IPS-18a (cell line): Measurements from ENCODE around the gene IRF1.

Experiments
- H3K27ac ChIP-seq: one replicate; pipeline ENCODE4 v1.5.1; 2013; ENCODE audit warnings: low read length
- H3K27me3 ChIP-seq: one replicate; pipeline ENCODE4 v1.6.1; 2013; ENCODE audit warnings: mild to moderate bottlenecking, low read length; ENCODE audit not compliant: control insufficient read depth, insufficient read depth
- H3K36me3 ChIP-seq: one replicate; pipeline ENCODE4 v1.6.1; 2013; ENCODE audit warnings: low read depth, low read length; ENCODE audit not compliant: control insufficient read depth
- H3K4me1 ChIP-seq: one replicate; pipeline ENCODE4 v1.6.1; 2013; ENCODE audit warnings: low read depth, low read length; ENCODE audit not compliant: control insufficient read depth
- H3K4me3 ChIP-seq: one replicate; pipeline ENCODE4 v1.5.1; 2013; ENCODE audit warnings: low read length
- H3K9ac ChIP-seq: one replicate; pipeline ENCODE4 v1.6.1; 2013; ENCODE audit warnings: mild to moderate bottlenecking, low read length, moderate library complexity
- H3K9me3 ChIP-seq: one replicate; pipeline ENCODE4 v1.6.1; 2013; ENCODE audit warnings: low read depth, low read length; ENCODE audit not compliant: control insufficient read depth

Gene IRF1

DNA sequence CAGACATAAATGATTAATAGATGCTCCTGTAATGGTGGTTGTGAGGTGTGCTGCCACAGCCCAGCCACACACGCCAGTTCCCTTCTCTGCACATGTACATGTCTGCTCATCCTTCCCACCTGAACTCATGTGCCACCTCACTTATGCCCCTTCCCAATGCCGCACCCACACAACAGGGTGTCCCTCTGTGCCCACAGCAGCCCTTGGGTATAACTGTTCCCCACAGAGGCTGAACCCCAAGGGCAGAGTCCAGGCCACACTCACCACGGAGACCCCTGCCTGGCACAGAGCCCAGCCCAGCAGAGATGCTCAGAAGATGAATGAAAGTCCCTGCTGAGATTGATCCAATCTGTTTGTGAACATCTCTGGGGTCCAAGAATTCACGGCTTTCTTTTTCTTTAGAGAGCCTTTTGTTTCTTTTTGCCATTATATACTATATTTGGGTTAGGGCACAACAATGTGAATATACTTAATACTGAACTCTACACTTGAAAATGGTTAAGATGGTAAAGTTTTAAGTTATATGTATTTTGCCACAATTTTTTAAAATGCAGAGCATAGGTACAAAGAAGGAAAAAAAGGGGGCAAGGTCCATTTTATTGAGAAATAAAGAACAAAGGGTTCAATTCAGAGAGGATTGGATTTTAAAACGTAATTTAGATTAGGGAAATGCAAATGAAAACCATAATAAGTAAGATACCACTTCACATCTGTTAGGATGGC, 29.6 kb downstream of the IRF1 start:
- Histone ChIP-seq H3K4me1 (peaks cover 24% of the 10 kb centered on the region), H3K9ac (no peak overlapping the region), H3K36me3 (no peaks in the 10 kb centered on the region), H3K27ac (no peak overlapping the region), H3K9me3 (no peaks in the 10 kb centered on the region), H3K27me3 (no peaks in the 10 kb centered on the region), H3K4me3 (no peak overlapping the region)

DNA sequence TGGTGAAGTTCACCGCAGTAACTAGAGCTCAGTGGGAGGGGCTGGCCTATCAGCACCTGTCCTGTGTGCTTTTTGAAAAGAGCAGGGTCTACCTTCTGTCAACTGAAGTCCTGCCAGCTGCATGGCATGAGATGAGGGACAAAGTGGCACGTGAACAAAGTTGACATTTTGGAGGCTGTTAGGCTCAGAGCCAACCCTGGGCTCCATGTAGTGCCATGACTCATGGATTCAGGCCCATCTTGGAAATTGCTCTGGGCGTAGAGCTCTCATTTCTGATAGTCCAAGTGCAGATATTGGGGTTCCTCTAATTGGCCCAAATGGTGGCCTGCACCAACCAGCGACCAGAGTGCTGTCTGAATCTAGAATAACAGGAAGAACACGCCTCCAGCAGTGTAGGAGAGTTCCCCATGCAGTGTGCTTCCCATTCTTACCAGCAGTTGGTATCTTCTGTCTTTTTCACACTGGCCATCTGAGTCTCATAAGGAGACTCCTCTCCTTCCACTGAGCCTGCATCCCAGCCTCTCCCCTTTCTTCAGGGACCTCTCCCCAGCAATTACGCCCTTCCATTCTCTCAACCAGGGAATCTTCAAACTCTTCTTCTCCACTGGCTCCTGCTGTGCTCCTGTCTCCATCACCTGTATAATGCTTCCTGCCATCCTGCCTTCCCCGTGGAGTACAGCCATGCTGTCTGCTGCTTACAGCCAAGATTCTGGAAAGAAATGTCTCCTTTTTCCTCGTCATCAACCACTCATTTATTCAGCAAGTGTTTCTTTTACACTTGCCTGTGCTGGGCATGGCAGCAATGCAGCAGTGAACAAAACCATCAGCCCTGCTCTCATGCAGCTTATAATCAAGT, 30.4 kb downstream of the IRF1 start:
- Histone ChIP-seq H3K36me3 (no peaks in the 10 kb centered on the region), H3K4me3 (no peak overlapping the region), H3K9me3 (no peaks in the 10 kb centered on the region), H3K27me3 (no peaks in the 10 kb centered on the region), H3K27ac (no peak overlapping the region), H3K4me1 (peaks cover 26% of the 10 kb centered on the region), H3K9ac (no peak overlapping the region)

DNA sequence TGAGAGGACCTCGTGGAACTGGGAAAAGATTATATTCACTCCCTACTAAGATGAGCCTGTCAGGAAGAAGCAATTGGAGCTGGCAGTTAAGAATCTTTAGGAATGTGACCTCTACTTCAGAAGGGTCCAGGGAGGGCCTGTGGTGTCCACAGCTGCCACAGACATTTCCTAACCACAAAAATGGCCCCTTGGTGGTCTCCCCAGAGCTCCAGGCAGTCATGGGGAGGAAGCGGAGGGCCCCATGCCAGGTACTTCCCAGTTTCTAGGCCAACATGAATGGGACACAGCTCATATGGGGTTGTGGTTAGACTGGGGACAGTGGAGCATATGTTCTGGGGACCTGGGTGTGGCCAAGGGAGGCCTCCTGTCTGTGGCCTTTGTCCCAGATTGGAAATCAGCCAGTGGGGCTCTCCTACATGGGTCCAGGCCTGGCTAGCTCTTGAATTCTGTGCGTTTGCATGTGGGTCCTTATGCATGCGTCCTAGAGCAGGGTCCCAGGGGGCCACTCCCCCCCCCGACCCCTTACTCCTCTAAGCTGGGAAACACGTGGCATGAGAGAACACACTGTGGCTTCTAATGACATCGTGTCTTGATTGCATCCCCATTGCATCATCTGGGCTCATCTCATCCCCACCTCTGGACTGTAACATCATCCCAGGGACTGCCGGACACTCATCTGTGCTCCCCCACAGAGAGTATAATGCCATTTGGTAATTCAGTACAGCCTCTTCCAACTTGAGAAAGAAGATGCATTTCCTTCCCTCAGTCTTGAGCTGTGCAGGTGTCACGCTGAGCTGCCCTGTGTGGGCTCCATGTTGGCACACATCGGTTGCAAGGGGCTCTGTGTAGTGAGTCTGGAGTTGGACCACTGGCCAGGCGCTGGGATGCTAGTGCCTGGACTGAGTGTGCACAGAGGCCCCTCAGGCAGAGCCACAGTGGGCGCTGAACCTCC, 31.3 kb downstream of the IRF1 start:
- Histone ChIP-seq H3K4me3 (no peak overlapping the region), H3K27me3 (no peaks in the 10 kb centered on the region), H3K27ac (no peak overlapping the region), H3K9me3 (no peaks in the 10 kb centered on the region), H3K9ac (no peak overlapping the region), H3K36me3 (no peaks in the 10 kb centered on the region), H3K4me1 (peaks cover 17% of the 10 kb centered on the region)

DNA sequence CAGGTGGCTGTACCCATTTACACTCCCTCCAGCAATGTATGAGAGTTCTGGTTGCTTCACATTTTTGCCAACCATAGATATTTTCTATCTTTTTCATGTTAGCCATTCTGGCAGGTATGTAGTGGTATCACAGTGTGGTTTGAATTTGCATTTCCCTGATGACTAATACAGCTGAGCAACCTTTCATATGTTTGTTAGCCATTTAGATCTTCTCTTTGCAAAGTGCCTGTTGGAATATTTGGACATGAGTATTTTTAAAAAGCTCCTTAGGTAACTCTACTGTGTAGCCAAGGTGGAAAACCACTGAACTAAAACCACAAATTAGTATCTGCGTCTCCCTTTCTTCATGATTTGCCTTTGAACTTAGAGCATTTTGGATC, 31.9 kb downstream of the IRF1 start:
- no peaks in the 10 kb centered on the region for H3K27me3 ChIP-seq
- H3K36me3 ChIP-seq = no peaks in the 10 kb centered on the region

DNA sequence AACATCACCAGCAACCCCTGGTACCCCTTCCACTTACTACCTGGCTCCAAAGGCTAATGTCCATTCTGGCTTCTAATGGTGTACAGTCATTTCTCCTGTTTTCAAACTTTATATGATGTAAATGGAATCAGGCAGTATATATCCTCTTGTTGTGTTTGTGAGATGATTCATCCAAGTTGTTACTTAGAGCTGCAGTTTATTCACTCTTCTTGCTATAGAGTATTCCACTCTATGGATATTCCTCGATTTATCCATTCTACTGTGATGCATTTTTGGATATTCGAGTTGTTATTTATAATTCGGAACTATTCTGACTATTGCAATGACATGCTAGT, 32.4 kb downstream of the IRF1 start:
- Histone ChIP-seq H3K36me3 (no peaks in the 10 kb centered on the region), H3K27me3 (no peaks in the 10 kb centered on the region), H3K9me3 (no peaks in the 10 kb centered on the region), H3K9ac (no peak overlapping the region), H3K4me3 (no peak overlapping the region), H3K4me1 (peaks cover 13% of the 10 kb centered on the region), H3K27ac (no peak overlapping the region)

More for the DNA sequence above, 31.9 kb downstream of the IRF1 start:
- no peaks in the 10 kb centered on the region for H3K9me3 ChIP-seq
- H3K27ac ChIP-seq = no peak overlapping the region
- no peak overlapping the region for H3K9ac ChIP-seq
- no peak overlapping the region for H3K4me3 ChIP-seq
- peaks cover 13% of the 10 kb centered on the region for H3K4me1 ChIP-seq

DNA sequence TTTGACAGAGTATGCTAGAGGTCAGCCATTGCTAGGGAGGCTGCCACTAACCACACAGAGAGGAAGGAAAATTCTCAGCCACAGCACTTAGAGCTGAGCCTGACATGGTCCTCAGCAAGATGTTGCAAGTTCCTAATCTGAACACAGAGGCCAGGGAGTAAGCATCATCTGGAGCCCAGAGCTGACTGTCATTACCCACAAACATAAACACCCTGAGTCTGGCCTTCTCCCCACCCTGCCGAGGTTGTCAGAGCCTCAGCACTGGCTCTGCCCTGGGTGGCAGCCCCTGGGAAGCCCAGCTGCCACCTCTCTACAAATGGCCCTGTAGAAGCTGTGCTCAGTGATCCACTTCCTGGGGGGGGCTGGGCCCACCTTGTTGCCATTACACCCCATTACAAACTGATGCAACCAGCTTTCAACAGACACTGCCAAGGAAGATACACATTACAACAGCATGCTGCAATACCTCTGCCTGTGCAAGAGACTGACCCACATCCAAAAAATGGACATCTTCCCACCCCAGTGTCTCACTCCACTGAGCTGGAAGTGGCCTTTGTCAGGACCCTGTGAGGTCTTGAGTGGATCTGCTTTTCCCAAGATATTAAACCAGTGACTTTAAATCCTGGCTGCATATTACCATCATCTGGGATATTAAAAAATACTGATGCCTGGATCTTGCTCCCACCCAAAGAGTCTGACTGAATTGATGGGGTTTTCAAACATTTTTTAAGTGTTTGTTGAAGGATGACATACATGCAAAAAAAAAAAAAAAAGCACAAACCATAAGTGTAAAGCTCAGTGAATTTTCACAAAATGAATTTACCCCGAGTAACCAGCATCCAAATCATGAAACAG, 33.0 kb downstream of the IRF1 start:
- H3K27ac ChIP-seq = no peak overlapping the region
- H3K36me3 ChIP-seq = no peaks in the 10 kb centered on the region
- H3K4me1 ChIP-seq = peaks cover 13% of the 10 kb centered on the region
- H3K27me3 ChIP-seq = no peaks in the 10 kb centered on the region
- no peak overlapping the region for H3K4me3 ChIP-seq
- no peak overlapping the region for H3K9ac ChIP-seq
- H3K9me3 ChIP-seq = no peaks in the 10 kb centered on the region

DNA sequence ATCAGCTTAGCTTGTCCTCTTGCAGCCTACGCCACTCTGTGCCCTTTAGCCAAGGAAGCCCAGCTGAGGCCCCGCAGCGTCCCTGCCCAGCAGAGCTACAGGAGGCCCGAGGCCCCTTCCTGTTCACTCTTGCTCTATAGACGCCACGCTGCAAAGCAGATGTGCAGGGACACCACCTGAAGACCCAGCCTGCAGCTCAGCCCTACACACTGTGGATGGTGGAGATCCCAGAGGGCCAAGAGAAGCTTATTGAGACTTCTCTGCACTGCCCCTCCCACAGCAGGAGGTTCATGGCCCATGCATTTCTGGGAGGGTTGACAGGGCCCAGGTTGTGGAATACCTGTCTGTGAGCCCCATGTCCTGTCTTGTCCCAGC, 33.6 kb downstream of the IRF1 start:
- Histone ChIP-seq H3K9ac (no peak overlapping the region), H3K36me3 (no peaks in the 10 kb centered on the region), H3K27ac (no peak overlapping the region)

DNA sequence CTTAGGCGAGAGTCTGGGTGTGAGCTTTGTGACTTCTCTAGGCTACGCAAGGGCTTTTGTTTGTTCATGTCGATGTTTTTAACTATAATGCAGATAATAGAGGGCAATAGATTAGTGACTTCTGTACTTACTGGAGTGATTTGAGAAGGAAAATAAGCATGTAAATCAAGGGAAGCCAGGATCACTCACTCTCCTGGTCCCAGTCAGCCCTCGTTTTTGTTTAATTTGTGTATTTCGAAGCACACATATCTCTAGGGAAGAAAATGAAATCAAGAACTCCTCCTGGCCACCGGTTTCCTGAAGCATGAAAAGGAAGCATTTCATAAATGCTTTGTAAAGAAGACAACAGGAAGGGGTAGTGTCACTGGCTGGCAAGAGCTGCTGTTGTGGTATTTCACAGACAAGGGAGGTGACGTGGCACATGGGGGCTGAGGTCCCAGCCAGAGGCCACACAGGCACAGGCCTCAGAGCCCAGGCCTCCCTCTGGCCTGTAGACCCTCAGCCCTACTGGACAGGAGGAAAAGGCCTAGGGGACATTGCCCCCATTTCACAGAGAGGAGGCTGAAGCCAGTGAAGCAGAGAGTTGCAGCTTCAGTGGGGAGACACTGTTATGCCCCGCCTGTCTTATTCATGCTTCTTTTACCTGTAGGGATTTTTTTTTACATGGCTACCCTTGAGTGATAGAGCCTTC, 34.1 kb downstream of the IRF1 start:
- H3K9me3 ChIP-seq = no peaks in the 10 kb centered on the region
- no peak overlapping the region for H3K9ac ChIP-seq
- no peak overlapping the region for H3K4me3 ChIP-seq
- H3K4me1 ChIP-seq = peaks cover 15% of the 10 kb centered on the region
- no peaks in the 10 kb centered on the region for H3K27me3 ChIP-seq
- no peak overlapping the region for H3K27ac ChIP-seq
- H3K36me3 ChIP-seq = no peaks in the 10 kb centered on the region

More for the DNA sequence above, 33.6 kb downstream of the IRF1 start:
- Histone ChIP-seq H3K27me3 (no peaks in the 10 kb centered on the region), H3K9me3 (no peaks in the 10 kb centered on the region), H3K4me1 (peaks cover 13% of the 10 kb centered on the region), H3K4me3 (no peak overlapping the region)

DNA sequence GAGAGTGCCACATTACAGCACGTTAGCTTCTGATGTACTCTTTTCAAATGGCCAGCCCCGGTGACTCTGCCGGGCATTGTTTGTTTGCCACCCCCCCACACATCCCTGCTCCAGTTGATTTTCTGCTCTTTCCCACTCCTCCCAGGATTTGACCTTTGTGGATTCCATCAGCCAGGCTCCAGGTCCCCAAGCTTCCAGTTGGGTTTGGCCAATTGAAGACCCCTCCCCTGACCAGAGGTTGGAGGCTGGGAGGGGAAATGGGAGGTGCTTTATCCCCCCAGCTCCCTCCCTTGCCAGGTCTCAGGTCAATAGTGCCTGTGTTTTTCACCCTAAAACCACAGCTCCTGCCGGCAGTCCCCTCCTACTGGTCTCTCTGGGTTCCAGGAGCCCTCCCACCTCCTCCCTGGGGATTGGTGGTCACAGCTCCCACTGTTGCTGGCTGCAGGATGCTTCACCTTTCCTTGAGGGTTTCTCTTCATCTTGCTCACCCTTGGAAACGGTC, 34.9 kb downstream of the IRF1 start:
- peaks cover 23% of the 10 kb centered on the region for H3K4me1 ChIP-seq
- H3K9ac ChIP-seq = no peak overlapping the region
- no peak overlapping the region for H3K27ac ChIP-seq
- no peaks in the 10 kb centered on the region for H3K27me3 ChIP-seq
- H3K36me3 ChIP-seq = no peaks in the 10 kb centered on the region
- no peak overlapping the region for H3K4me3 ChIP-seq
- no peaks in the 10 kb centered on the region for H3K9me3 ChIP-seq

DNA sequence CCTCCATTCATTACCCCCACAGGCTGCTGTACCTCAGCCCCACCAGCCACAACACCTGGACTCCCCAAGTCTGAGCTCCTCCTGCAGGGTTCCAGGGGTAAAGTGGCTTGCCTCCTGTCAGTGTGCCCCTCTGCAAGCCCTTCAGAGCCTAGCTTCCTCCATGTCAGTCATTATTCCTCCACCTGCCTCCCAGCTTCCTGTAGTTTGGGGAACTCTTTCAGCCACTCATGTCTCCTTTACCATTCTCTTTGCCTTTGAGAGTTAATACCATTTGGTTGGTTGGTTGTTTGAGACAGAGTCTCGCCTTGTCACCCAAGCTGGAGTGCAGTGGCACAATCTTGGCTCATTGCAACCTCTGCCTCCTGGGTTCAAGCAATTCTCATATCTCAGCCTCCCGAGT, 36.2 kb downstream of the IRF1 start:
- Histone ChIP-seq H3K4me1 (peaks cover 25% of the 10 kb centered on the region), H3K36me3 (no peaks in the 10 kb centered on the region), H3K27ac (no peak overlapping the region), H3K4me3 (no peak overlapping the region), H3K9ac (no peak overlapping the region), H3K9me3 (no peaks in the 10 kb centered on the region), H3K27me3 (no peaks in the 10 kb centered on the region)
